Neural crest cell (in vitro differentiated cells): ENCODE measurements around the gene ENTREP3. TPM values are rescaled to one million over a fixed set of nuclear protein-coding genes. Genes with fewer than 3 reads are reported as not detected.

Experiments
- DNase-seq: peaks from one replicate; pipeline ENCODE4 v3.0.0; 2021; ENCODE audit warnings: low read depth, mixed read lengths, low spot score
- H3K27ac Mint-ChIP-seq: one replicate; pipeline ENCODE4 v1.8.0; 2021; ENCODE audit warnings: mild to moderate bottlenecking, mixed read lengths; ENCODE audit not compliant: unreplicated experiment
- H3K27me3 Mint-ChIP-seq: 2 replicates; pipeline ENCODE4 v1.8.0; 2021; ENCODE audit warnings: low read depth, mild to moderate bottlenecking, mixed read lengths
- H3K36me3 Mint-ChIP-seq: 2 replicates; pipeline ENCODE4 v1.8.0; 2021; ENCODE audit warnings: low read depth, mild to moderate bottlenecking, mixed read lengths
- H3K4me1 Mint-ChIP-seq: 2 replicates; pipeline ENCODE4 v1.8.0; 2021; ENCODE audit warnings: mixed read lengths
- H3K4me3 Mint-ChIP-seq: one replicate; pipeline ENCODE4 v1.8.0; 2021; ENCODE audit warnings: mild to moderate bottlenecking, mixed read lengths
- H3K9me3 Mint-ChIP-seq: 2 replicates; pipeline ENCODE4 v1.8.0; 2021; ENCODE audit warnings: mixed read lengths
- CTCF ChIP-seq: fragments of 200-600 bp; sonication (generic); conservative IDR thresholded peaks from 2 replicates; pipeline ENCODE4 v1.5.0; 2021; ENCODE audit warnings: antibody characterized with exemption, mild to moderate bottlenecking
- total RNA-seq: library from RNA; stranded (reverse); gene quantifications from 2 replicates; pipeline ENCODE4 v1.2.1, GENCODE V29; 2021

Gene ENTREP3
- total RNA-seq, 1 donor from 2014 or later = 93.1 TPM

GRCh38 chr1:155277070-155277901 is 22.0 kb upstream of the ENTREP3 start, which contains the start of gene HCN3:
Gene HCN3 (plus strand): TSS chr1:155277463. CDS start chr1:155277591, 128 bp downstream.
- Mint-ChIP-seq H3K4me1 (peaks cover 44% of the 10 kb centered on the region), H3K9me3 (no peaks in the 10 kb centered on the region), H3K27me3 (no peaks in the 10 kb centered on the region), H3K36me3 (peaks cover 6% of the 10 kb centered on the region), H3K27ac (no peak within 1 kb of the TSS), H3K4me3 (peak within 1 kb of the TSS; percentile 90)
- peak; percentile 100 for DNase-seq
- TF ChIP-seq CTCF = peak; percentile 74

- Mint-ChIP-seq H3K4me1 (peaks cover 45% of the 10 kb centered on the region), H3K27me3 (no peaks in the 10 kb centered on the region), H3K36me3 (peaks cover 19% of the 10 kb centered on the region), H3K4me3 (peak within 1 kb of the TSS; percentile 93), H3K27ac (peak within 1 kb of the TSS; percentile 92), H3K9me3 (no peaks in the 10 kb centered on the region)
- DNase-seq = peak; percentile 93
- no peak for TF ChIP-seq CTCF
Measured at GRCh38 chr1:155273343-155274245, 18.3 kb upstream of the ENTREP3 start, which contains the start of gene CLK2. Gene CLK2 (minus strand): TSS chr1:155273504. CDS start chr1:155270977, 2,527 bp downstream.

GRCh38 chr1:155272466-155273342 is 17.4 kb upstream of the ENTREP3 start:
- Mint-ChIP-seq H3K27me3 (no peaks in the 10 kb centered on the region), H3K27ac (peak overlapping the region; percentile 51), H3K4me3 (peak overlapping the region; percentile 93), H3K9me3 (no peaks in the 10 kb centered on the region), H3K36me3 (peaks cover 28% of the 10 kb centered on the region), H3K4me1 (peaks cover 41% of the 10 kb centered on the region)
- peak; percentile 53 for DNase-seq
- TF ChIP-seq CTCF = no peak

GRCh38 chr1:155269381-155269780 is 14.1 kb upstream of the ENTREP3 start:
- Mint-ChIP-seq H3K4me3 (peak overlapping the region; percentile 33), H3K9me3 (no peaks in the 10 kb centered on the region), H3K27me3 (no peaks in the 10 kb centered on the region), H3K27ac (no peak overlapping the region), H3K36me3 (peaks cover 38% of the 10 kb centered on the region), H3K4me1 (peaks cover 27% of the 10 kb centered on the region)
- no peak for TF ChIP-seq CTCF
- DNase-seq = no peak

GRCh38 chr1:155268630-155269029 is 13.3 kb upstream of the ENTREP3 start:
- H3K4me3 Mint-ChIP-seq = no peak overlapping the region
- TF ChIP-seq CTCF = no peak
- no peaks in the 10 kb centered on the region for H3K27me3 Mint-ChIP-seq
- DNase-seq = no peak
- no peak overlapping the region for H3K27ac Mint-ChIP-seq
- H3K9me3 Mint-ChIP-seq = no peaks in the 10 kb centered on the region
- H3K36me3 Mint-ChIP-seq = peaks cover 38% of the 10 kb centered on the region
- H3K4me1 Mint-ChIP-seq = peaks cover 24% of the 10 kb centered on the region
